ENCODE results near the gene DNAJC2.

DNA sequence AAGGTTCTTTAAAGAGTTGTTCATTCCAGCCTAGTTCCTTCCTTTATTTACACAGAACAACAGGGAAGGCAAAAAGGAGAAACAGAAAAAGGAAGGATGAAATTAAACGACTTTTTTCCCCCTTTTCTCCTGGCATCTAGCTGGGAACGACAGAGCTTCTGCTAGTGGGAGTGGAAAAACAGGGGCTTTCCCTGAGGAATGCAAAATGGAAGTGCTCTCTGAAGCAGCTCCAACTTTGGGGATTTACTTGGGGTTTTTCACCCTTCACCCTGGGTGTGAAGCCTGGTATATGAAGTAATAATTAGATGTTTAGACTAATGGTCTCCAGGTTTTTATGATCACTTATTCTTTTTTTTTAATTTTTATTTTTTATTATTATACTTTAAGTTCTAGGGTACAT is 43.1 kb downstream of the DNAJC2 start:
- TF ChIP-seq POLR2A (IDR thresholded peaks at IDR 0.05) = no peak
- TF ChIP-seq, protein P1, sequence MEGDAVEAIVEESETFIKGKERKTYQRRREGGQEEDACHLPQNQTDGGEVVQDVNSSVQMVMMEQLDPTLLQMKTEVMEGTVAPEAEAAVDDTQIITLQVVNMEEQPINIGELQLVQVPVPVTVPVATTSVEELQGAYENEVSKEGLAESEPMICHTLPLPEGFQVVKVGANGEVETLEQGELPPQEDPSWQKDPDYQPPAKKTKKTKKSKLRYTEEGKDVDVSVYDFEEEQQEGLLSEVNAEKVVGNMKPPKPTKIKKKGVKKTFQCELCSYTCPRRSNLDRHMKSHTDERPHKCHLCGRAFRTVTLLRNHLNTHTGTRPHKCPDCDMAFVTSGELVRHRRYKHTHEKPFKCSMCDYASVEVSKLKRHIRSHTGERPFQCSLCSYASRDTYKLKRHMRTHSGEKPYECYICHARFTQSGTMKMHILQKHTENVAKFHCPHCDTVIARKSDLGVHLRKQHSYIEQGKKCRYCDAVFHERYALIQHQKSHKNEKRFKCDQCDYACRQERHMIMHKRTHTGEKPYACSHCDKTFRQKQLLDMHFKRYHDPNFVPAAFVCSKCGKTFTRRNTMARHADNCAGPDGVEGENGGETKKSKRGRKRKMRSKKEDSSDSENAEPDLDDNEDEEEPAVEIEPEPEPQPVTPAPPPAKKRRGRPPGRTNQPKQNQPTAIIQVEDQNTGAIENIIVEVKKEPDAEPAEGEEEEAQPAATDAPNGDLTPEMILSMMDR (IDR thresholded peaks at IDR 0.05) = no peak
